ENCODE results near the gene CIAO2A. TPM values are rescaled to one million over a fixed set of nuclear protein-coding genes. Genes with fewer than 3 reads are reported as not detected.

Gene CIAO2A
- polyA plus RNA-seq, 1 donor from 2014 or later: 156 TPM

DNA sequence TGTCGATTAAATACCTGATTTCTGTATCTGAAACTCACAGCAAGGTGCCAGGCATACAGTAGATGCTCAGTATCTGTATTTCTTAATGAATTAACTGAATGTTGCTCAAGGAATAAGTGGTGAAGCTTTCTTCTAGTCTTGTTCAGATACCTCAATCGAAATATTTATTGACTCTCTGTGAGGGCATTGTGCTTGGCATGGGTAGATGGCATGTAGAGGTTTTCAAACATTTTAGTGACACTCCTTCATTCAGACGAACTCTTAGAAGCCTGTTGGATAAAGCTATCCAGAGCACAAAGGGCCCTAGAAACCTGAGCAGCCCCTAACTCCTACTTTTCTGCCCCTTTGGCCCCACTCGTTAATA is 1.8 kb upstream of the CIAO2A start:
- peak overlapping the region; percentile 35 for H2AFZ ChIP-seq (ENCODE audit: low read depth, low read length)
- H3K4me3 ChIP-seq (ENCODE audit: low read length): peak overlapping the region; percentile 95
- H3F3A ChIP-seq (ENCODE audit: insufficient read depth, low read length, poor library complexity, severe bottlenecking): no peaks in the 10 kb centered on the region
- H3K36me3 ChIP-seq (ENCODE audit: insufficient read depth, low read length): no peaks in the 10 kb centered on the region
- peak overlapping the region; percentile 83 for H3K27ac ChIP-seq (ENCODE audit: low read length)
- no peaks in the 10 kb centered on the region for H3K9me3 ChIP-seq (ENCODE audit: low read length)
- no peak for TF ChIP-seq TAF1 (IDR thresholded peaks at IDR 0.05; ENCODE audit: low read depth)
- no peak for TF ChIP-seq SMC3 (conservative IDR thresholded peaks at IDR 0.05; ENCODE audit: poor library complexity)
- TF ChIP-seq, protein P1, sequence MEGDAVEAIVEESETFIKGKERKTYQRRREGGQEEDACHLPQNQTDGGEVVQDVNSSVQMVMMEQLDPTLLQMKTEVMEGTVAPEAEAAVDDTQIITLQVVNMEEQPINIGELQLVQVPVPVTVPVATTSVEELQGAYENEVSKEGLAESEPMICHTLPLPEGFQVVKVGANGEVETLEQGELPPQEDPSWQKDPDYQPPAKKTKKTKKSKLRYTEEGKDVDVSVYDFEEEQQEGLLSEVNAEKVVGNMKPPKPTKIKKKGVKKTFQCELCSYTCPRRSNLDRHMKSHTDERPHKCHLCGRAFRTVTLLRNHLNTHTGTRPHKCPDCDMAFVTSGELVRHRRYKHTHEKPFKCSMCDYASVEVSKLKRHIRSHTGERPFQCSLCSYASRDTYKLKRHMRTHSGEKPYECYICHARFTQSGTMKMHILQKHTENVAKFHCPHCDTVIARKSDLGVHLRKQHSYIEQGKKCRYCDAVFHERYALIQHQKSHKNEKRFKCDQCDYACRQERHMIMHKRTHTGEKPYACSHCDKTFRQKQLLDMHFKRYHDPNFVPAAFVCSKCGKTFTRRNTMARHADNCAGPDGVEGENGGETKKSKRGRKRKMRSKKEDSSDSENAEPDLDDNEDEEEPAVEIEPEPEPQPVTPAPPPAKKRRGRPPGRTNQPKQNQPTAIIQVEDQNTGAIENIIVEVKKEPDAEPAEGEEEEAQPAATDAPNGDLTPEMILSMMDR (IDR thresholded peaks at IDR 0.05; ENCODE audit: poor library complexity, severe bottlenecking): no peak
- no peak for TF ChIP-seq EP300 (conservative IDR thresholded peaks at IDR 0.05; ENCODE audit: poor library complexity, severe bottlenecking)
- no peak for TF ChIP-seq EZH2 (IDR thresholded peaks at IDR 0.05; ENCODE audit: borderline replicate concordance, insufficient read depth, low read length, poor library complexity, severe bottlenecking)
- TF ChIP-seq MXI1 (conservative IDR thresholded peaks at IDR 0.05; ENCODE audit: poor library complexity, severe bottlenecking): no peak
- TF ChIP-seq, protein P2, sequence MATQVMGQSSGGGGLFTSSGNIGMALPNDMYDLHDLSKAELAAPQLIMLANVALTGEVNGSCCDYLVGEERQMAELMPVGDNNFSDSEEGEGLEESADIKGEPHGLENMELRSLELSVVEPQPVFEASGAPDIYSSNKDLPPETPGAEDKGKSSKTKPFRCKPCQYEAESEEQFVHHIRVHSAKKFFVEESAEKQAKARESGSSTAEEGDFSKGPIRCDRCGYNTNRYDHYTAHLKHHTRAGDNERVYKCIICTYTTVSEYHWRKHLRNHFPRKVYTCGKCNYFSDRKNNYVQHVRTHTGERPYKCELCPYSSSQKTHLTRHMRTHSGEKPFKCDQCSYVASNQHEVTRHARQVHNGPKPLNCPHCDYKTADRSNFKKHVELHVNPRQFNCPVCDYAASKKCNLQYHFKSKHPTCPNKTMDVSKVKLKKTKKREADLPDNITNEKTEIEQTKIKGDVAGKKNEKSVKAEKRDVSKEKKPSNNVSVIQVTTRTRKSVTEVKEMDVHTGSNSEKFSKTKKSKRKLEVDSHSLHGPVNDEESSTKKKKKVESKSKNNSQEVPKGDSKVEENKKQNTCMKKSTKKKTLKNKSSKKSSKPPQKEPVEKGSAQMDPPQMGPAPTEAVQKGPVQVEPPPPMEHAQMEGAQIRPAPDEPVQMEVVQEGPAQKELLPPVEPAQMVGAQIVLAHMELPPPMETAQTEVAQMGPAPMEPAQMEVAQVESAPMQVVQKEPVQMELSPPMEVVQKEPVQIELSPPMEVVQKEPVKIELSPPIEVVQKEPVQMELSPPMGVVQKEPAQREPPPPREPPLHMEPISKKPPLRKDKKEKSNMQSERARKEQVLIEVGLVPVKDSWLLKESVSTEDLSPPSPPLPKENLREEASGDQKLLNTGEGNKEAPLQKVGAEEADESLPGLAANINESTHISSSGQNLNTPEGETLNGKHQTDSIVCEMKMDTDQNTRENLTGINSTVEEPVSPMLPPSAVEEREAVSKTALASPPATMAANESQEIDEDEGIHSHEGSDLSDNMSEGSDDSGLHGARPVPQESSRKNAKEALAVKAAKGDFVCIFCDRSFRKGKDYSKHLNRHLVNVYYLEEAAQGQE (IDR thresholded peaks at IDR 0.05; ENCODE audit: borderline replicate concordance): no peak
- TF ChIP-seq RAD21 (conservative IDR thresholded peaks at IDR 0.05): no peak
- no peak for TF ChIP-seq POLR2AphosphoS5 (IDR thresholded peaks at IDR 0.05)
- peak overlapping the region; percentile 91 for H3K9ac ChIP-seq (ENCODE audit: low read length)
- H3K9me2 ChIP-seq (ENCODE audit: insufficient read depth, low read length): no peaks in the 10 kb centered on the region
- no peaks in the 10 kb centered on the region for H4K20me1 ChIP-seq (ENCODE audit: insufficient read depth)
- H3K4me2 ChIP-seq (ENCODE audit: low read length): peak overlapping the region; percentile 64
- H3K27me3 ChIP-seq (ENCODE audit: insufficient read depth, low read depth, low read length): no peaks in the 10 kb centered on the region
- peaks cover 58% of the 10 kb centered on the region for H3K79me2 ChIP-seq (replicated peaks; ENCODE audit: insufficient read depth, low read length)

DNA sequence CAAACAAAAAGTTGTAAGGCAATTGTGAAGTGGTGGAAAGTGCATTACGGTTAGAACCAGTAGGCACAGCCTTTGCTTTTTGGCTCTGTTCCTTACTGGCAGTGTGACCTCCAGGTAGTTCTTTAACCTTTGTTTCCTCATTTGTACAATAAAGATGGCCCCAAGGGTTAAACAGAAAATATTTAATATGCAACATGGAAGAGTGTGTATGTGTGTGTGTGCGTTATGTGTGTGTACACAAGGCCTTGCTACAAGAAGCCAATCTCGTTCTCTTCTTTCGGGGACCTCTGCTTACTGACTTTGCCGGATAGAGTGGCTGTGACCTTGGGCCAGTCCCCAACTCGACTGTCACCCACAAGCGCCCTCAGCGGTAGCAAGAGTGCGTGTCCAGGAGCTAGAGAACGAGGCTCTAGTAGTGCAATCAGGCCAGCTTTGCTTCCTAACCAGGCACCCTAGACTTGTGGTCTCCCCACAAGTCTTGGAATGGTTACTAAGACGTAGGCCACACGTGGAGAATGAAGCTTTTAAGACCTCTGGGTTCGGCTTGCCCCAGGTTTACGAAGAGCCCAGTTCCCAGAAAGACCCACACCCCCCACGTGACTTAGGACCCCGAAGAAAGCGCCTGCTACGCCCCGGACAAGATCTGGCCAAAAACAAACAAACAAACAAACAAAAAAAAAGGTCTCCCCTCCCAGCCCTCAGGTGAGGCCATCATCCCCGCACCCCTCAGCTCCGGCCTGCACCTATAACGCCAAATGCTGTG is 593 bp downstream of the CIAO2A start:
- Histone ChIP-seq H3K27ac (ENCODE audit: low read length) (peak overlapping the region; percentile 87), H3K79me2 (replicated peaks; ENCODE audit: insufficient read depth, low read length) (peaks cover 35% of the 10 kb centered on the region), H3F3A (ENCODE audit: insufficient read depth, low read length, poor library complexity, severe bottlenecking) (no peaks in the 10 kb centered on the region), H3K36me3 (ENCODE audit: insufficient read depth, low read length) (peaks cover 4% of the 10 kb centered on the region), H2AFZ (ENCODE audit: low read depth, low read length) (peak overlapping the region; percentile 92), H3K9me2 (ENCODE audit: insufficient read depth, low read length) (no peaks in the 10 kb centered on the region), H3K4me2 (ENCODE audit: low read length) (peak overlapping the region; percentile 76), H3K9me3 (ENCODE audit: low read length) (no peaks in the 10 kb centered on the region), H3K4me3 (ENCODE audit: low read length) (peak overlapping the region; percentile 82), H4K20me1 (ENCODE audit: insufficient read depth) (no peaks in the 10 kb centered on the region), H3K9ac (ENCODE audit: low read length) (peak overlapping the region; percentile 85), H3K27me3 (ENCODE audit: insufficient read depth, low read depth, low read length) (no peaks in the 10 kb centered on the region)
- TF ChIP-seq EZH2 (IDR thresholded peaks at IDR 0.05; ENCODE audit: borderline replicate concordance, insufficient read depth, low read length, poor library complexity, severe bottlenecking) (no peak), SMC3 (conservative IDR thresholded peaks at IDR 0.05; ENCODE audit: poor library complexity) (no peak), RAD21 (conservative IDR thresholded peaks at IDR 0.05) (no peak), TAF1 (IDR thresholded peaks at IDR 0.05; ENCODE audit: low read depth) (no peak), EP300 (conservative IDR thresholded peaks at IDR 0.05; ENCODE audit: poor library complexity, severe bottlenecking) (no peak), POLR2AphosphoS5 (IDR thresholded peaks at IDR 0.05) (no peak), MXI1 (conservative IDR thresholded peaks at IDR 0.05; ENCODE audit: poor library complexity, severe bottlenecking) (peak; percentile 55)
- TF ChIP-seq, protein P1 (IDR thresholded peaks at IDR 0.05; ENCODE audit: poor library complexity, severe bottlenecking): peak; percentile 37
- TF ChIP-seq, protein P2 (IDR thresholded peaks at IDR 0.05; ENCODE audit: borderline replicate concordance): peak; percentile 1

Data from neural cell (in vitro differentiated cells).